GM21447 (cell line): Measurements from ENCODE around the gene PLCB4.
"Not testable (repeated sequence)": the region's sequence is repeated elsewhere in the genome, so short reads cannot be mapped to it uniquely, and the experiment has no call there.

ENCODE experiments used
- ATAC-seq: cut with Tn5 transposase; IDR thresholded peaks from one replicate; pipeline ENCODE4 v1.9.1; 2021; ENCODE audit not compliant: unreplicated experiment

PLCB4 gene

DNA sequence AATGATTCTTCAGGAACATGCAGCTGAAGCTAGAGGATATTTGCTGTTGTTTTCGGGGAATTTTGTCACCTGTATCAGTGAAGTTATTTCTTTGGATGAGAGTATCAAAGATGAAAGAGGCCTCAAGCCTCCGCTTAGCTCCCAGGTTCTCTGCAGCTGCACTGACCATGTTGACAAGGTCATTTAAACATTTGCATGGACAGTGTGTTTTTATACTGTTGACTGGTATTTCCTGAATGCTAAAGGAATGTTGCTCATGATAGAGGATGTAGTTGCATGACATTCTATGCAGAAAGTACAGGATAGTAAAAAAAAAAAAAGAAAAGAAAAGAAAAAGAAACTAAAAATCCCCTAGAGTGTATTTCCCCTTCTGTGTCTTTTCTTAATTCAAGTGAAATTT lies 279.9 kb downstream of the PLCB4 start:
- ATAC-seq: no peak

DNA sequence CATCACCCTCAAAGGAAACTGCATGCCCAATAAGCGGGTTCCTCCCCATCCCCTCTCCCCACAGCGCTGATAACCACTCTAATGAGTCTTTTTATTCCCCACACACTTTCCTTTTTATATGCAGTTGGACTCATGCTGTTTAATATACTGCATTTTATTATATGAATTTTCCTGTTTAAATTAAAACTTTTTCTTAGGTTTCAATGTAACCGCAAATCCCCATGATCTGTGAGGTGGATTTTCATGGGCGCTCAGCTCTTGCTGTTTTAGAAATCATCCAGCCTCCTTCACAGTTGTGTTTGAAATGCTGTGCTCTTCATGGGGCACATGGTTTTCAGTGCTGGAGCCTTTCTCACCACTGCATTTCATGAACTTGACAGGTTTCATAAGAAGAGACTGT lies 280.4 kb downstream of the PLCB4 start:
- no peak for ATAC-seq

GRCh38 chr20:9352739-9353138 lies 283.9 kb downstream of the PLCB4 start:
- no peak for ATAC-seq

- no peak for ATAC-seq
Measured at GRCh38 chr20:9353180-9353915, 284.5 kb downstream of the PLCB4 start.

- no peak for ATAC-seq
Measured at GRCh38 chr20:9353916-9354276, 285.0 kb downstream of the PLCB4 start.

- ATAC-seq: no peak
Measured at GRCh38 chr20:9354579-9354978, 285.7 kb downstream of the PLCB4 start.

GRCh38 chr20:9358001-9358400 lies 289.1 kb downstream of the PLCB4 start:
- ATAC-seq: no peak

DNA sequence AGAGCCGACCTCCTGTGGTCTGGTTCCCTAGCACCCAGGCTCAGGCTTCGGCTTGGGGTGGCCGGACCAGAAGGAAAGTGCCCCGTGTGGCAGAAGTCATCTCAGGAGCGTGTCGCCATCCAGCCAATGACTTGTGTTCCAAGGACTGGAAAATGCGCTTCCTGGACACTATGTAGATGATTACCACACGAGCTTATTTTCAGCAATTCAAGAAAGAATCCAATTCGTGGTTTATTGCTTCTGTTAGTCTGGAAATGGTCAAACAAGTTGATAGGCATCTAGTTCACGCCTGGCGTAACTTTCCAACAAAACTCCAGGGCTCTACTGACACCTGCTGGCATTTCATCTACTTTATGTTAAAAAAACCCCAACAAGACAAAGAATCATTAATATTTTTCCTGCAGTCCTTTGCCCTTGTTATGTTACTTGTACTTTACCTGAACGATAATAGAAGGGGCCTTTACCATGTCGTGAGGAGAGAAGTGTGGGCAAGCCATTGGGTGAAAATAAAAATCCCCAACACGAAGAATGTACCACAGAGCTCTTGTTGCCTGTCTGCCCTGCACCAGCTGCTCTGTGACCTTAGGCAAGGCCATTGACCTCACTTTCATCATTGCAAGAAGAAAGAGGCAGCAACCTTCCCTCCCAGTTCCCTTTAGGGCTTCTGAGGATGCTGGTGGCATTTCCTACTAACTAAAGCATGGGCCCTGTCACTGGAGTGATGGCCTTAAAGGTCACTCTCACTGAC lies 290.8 kb downstream of the PLCB4 start:
- no peak for ATAC-seq

DNA sequence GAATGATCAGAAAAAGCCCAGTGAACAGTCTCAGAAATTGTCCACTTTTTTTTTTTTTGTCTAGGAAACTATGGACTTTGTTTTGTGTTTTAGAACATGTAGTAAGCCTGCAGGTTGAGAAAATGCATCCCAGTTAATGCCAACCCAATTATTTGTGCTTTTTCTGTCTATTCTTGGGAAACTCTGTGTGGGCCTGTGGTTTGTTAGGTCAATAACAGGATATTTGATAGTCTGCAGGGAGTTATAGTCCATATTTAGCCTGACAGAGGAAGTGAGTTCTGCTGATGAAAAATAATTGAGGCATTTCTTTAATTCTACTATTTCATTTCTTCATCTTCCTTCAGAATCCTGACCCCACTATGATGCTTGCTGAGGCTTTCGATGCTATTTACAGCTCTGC lies 291.5 kb downstream of the PLCB4 start:
- ATAC-seq: no peak

GRCh38 chr20:9363673-9364072 lies 294.8 kb downstream of the PLCB4 start:
- no peak for ATAC-seq

DNA sequence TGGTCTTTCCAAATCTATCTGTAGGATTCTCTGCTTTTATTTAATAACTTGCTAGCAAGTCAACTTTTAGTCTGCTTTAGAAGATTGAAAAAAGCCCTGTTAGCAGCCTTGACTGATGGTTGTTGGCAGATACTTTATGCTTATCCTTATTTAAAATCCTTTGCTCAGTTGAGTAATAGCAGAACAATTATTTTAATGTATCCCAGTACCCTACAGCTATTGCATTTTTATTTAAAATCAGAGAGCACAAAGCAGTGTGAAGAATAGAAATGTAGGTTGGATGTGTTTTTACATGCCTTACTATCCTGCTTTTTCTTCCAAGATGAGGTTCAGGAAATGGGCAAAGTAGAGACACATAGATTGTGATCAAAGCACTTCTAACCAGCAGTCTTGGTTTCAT lies 298.4 kb downstream of the PLCB4 start:
- ATAC-seq: no peak

DNA sequence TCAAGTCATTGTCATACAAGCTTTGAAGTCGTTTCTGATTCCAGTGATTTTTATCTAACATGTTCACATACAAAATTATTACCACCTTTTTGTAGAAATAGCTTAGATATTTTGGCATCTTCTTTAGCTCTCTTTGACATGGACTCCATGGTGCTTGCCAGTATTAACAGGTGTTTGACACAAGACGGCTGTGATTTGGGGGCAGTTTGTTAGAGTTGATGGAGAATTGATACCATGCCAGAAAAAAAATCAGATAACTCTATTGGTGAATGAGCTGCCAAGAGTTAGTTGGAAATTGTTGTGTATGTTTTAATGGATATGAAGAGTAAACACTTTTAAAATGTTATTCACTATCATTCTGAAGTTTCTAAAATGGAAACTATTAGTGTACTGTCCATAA lies 298.9 kb downstream of the PLCB4 start:
- ATAC-seq: no peak

GRCh38 chr20:9368893-9369292 lies 300.0 kb downstream of the PLCB4 start:
- no peak for ATAC-seq

- ATAC-seq: no peak
Measured at GRCh38 chr20:9369557-9369956, 300.7 kb downstream of the PLCB4 start.

- no peak for ATAC-seq
Measured at GRCh38 chr20:9374072-9374471, 305.2 kb downstream of the PLCB4 start.

- ATAC-seq: no peak
Measured at GRCh38 chr20:9374480-9374879, 305.6 kb downstream of the PLCB4 start.

- no peak for ATAC-seq
Measured at GRCh38 chr20:9375221-9375681, 306.4 kb downstream of the PLCB4 start.

GRCh38 chr20:9377007-9377406 lies 308.1 kb downstream of the PLCB4 start:
- no peak for ATAC-seq

GRCh38 chr20:9385345-9386310 lies 316.7 kb downstream of the PLCB4 start:
- not testable (repeated sequence) for ATAC-seq

DNA sequence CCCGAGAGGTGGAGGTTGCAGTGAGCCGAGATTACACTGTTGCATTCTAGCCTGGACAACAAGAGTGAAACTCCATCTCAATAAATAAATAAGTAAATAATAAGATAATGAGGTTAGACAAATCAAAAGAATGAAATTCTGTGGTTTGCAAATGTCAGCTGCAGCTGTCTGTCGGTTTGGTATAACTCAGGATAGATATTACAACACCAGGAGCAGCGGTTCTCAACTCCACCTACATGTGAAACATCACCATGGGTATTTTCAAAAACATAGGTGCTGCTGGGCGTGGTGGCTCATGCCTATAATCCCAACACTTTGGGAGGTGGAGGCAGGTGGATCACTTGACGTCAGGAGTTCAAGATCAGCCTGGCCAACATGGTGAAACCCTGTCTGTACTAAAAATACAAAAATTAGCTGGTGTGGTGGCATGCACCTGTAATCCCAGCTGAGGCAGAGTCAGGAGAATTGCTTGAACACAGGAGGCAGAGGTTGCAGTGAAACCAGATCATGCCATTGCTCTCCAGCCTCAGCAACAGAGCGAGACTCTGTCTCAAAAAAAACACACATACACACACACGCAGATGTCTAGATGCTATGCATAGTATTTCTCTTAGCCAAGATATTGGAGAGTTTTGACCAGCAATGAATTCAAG lies 319.4 kb downstream of the PLCB4 start:
- ATAC-seq: no peak

- ATAC-seq: no peak
Measured at GRCh38 chr20:9388813-9389161, 319.9 kb downstream of the PLCB4 start.
